Stimulated activated CD4-positive, alpha-beta T cell treated with anti-CD3 and anti-CD28 coated beads, Interleukin-1b, Interleukin-23, amount 100 ng/mL, for 24 hours (primary cell): ENCODE results near the gene ADGRB2.

Experiments
- DNase-seq, 4 experiments: peaks; one replicate each; pipeline ENCODE4 v3.0.0-alpha.2; 2020; ENCODE audit warnings: low read depth in 4 of 4, low spot score in 1 of 4

Gene ADGRB2

GRCh38 chr1:31704271-31705079 lies 59.7 kb downstream of the ADGRB2 start:
- no peak for DNase-seq

DNA sequence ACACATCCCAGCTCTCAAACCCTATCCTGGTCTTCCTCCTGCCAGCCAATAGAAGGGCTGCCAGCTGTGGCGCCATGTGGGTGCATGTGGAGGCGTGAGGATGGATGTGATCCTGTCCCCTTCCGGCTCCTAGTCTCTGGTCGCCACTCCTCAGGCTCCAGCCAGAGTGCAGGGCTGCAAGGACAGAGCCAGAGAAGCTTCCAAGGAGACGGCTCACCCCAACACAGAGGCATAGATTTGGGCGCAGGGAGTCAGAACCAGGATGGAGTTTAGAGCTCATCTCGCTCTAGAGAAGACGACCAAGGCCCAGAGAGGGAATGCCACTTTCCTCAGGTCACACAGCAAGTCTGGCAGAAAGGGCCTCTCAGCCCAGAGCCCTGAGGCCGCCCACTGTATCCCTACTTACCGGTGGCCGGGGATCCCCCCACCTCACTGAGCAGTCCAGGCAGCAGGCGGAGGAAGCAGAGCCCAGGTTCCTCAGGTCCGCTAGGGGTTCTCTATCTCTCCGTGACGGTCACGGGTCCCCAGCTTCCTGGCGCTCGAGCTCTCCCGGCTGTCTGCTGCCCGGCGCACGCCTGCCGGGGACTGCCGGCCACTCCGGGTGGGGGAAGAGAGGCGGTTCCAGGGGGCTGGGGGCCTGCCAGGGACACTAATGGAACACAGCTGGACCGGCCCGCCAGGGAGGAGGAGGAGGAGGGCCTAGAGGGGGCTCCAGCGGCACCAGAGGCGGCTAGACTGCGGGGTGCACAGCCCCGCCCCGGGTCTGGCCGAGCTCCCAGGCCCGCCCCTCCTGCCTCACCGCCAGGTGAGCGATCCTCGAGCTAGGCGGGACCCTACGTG lies 60.5 kb downstream of the ADGRB2 start, which contains the start of gene COL16A1:
TSS of gene COL16A1 (minus strand) at position 587 of the 840 bp plus-strand sequence. CDS start 1,824 bp downstream, outside the sequence.
- no peak for DNase-seq

- DNase-seq: no peak
Observed at GRCh38 chr1:31702836-31703404, 61.2 kb downstream of the ADGRB2 start.

GRCh38 chr1:31701091-31701736 lies 62.9 kb downstream of the ADGRB2 start:
- DNase-seq: no peak

- DNase-seq: no peak
Observed at GRCh38 chr1:31700468-31701090, 63.6 kb downstream of the ADGRB2 start.

DNA sequence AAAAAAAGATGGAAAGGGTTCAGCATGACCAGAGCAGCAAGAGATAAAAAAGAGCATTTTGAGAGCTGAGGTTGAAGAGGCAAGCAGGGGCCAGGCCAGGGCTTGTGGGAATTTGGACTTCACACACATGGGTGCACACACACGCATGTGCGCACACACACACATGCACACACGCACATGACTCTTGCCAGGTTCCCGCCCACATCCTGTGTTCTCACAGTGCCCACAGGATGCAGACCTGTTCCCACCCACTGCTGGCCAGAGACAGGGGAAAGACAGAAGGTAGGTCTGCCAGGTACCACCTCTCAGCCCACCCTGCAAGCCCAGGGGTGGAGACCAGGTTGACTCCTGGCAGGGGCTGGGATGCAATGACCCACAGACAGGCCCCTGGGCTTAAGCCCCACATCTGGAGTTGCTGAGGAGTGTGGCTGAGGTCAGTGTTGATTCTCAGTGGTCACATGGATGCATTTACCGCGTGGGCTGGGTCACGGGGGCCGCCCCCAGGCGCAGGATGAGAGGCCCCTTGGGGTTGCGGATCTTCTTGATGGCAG lies 64.7 kb downstream of the ADGRB2 start:
- DNase-seq: no peak

GRCh38 chr1:31697369-31697984 lies 66.7 kb downstream of the ADGRB2 start:
- DNase-seq: no peak

DNA sequence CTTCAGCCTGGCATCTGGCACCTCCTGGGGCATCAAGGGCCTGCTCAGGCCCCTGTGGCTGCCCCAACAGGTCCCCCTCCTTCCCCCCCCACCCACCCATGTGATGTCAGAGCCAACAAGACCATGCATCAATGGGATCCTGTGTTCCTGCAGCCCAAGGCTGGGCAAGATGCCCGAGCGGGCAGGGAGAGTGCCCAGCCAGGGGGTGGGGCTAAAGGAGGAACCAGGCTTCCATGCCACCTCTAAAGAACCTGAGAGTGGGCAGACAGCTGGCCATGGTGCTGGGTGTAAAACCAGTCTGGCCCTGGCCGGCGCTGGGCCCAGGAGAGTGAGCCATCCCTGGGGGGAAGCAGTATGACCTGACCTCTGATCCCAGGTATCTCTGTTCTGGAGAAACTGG lies 67.9 kb downstream of the ADGRB2 start:
- no peak for DNase-seq

DNA sequence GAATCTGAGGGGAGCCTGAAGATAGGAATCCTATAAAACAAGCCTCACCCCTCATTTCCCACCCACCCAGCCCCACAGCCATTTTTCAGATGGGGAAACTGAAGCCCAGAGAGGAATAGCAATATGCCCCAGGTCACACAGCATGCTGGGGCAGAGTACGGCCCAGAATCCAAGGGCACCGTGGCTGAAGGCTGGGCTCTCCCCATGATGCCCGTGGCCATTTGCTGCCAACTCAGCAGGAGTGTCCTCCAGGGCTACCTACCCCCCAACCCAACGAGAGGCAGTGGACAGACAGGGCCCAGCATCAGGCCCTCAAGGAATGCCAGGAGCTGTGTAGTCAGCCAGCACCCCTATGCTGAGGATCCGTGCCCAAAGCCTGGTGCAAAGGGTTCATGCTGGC lies 68.8 kb downstream of the ADGRB2 start:
- DNase-seq: no peak

DNA sequence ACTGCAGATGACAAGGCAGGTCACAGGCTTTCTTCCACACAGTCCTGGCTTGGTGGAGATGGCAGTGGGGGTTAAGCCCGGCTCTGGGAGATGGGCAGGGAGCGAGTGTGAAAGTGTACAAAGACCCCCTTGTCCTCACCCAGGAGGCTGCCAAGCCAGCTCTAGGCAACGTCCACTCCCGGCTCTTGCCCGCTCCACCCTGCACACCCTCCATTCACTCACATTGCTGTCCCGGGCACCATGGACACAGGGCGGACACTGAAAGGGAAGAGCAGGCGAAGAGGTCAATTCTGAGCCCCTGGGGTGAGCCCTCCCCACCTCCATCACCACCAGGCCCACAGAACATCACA lies 69.2 kb downstream of the ADGRB2 start:
- no peak for DNase-seq

DNA sequence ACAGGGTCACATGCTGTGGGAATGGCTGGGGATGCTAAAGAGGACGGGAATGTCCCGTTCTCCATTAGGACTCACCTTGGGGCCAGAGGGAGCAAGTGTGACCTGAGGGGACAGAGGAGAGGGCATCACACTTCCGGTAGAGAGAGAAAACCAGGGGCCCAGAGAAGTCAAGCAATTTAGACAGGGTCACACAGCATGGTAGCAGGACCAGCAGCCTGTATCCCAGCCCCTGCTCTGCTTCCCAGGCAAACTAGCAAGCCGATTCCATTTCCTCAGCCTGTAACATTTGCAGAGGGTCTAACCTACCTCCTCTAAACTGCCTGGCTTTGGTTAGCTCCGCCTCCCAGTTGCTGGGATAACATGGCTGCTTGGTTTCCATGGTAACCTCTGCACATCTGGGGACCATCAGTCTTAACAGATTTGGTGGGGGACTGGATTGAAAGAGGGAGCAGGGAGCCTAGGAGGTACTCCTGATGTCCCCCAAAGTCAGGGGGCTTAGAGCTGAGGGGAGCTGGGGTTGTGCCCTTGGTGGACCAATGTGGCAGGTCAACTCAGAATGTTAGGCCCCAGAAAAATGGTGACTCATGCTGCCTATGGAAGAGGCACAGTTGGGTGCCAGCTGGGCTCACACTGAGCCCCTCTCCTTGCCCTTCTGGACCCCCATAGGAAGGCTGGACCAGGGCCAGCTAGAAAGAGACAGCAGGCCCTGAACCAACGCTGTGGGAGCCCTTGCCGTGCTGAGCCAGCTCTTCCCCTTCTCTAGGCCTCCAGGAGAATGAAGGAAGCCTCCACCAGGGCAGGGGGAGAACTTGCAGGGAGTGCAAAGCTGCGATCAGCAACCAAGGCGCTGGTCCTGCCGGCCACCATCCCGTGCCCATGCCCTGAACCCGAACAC lies 69.8 kb downstream of the ADGRB2 start:
- no peak for DNase-seq

GRCh38 chr1:31693231-31693630 lies 70.9 kb downstream of the ADGRB2 start:
- DNase-seq: no peak

- DNase-seq: no peak
Observed at GRCh38 chr1:31691951-31692350, 72.2 kb downstream of the ADGRB2 start.

DNA sequence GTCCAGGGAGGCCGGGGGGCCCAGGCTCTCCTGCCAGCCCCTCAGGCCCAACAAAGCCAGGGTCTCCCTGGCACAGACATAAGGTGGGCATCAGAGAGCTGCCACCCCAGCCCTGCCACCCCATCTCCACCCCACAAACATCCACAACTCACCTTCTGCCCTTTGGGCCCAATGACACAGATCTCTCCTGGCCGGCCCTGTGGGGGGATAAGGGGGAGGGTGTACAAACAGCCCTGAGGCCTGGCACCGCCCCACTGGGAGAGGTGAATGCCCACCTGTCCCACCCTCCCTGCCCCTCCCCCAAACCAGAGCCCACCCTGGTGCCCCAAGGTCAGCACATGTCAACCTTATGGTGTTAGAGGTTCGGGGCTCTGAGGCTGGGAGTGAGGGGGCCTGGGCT lies 72.7 kb downstream of the ADGRB2 start:
- no peak for DNase-seq

- DNase-seq: no peak
Observed at GRCh38 chr1:31690921-31691320, 73.2 kb downstream of the ADGRB2 start.

DNA sequence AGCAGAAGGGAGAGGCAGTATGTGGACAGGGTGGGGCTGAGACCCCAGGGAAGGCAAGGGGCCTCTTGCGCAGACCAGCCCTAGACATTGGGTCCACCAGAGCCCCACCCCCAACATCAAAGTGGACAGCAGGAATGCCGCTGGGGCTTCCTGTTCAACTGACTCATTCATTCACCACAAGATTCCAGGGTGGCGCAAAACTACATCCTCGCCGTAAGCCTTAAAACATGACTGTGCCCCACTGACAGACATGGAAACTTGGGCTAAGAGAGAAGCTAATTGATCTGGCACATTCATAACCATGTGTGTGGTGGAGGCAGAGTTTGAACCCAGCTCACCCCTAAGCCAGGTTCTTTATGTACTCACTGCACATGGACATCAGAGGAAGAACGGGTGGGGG lies 74.3 kb downstream of the ADGRB2 start:
- DNase-seq: no peak

GRCh38 chr1:31689379-31689778 lies 74.8 kb downstream of the ADGRB2 start:
- no peak for DNase-seq

DNA sequence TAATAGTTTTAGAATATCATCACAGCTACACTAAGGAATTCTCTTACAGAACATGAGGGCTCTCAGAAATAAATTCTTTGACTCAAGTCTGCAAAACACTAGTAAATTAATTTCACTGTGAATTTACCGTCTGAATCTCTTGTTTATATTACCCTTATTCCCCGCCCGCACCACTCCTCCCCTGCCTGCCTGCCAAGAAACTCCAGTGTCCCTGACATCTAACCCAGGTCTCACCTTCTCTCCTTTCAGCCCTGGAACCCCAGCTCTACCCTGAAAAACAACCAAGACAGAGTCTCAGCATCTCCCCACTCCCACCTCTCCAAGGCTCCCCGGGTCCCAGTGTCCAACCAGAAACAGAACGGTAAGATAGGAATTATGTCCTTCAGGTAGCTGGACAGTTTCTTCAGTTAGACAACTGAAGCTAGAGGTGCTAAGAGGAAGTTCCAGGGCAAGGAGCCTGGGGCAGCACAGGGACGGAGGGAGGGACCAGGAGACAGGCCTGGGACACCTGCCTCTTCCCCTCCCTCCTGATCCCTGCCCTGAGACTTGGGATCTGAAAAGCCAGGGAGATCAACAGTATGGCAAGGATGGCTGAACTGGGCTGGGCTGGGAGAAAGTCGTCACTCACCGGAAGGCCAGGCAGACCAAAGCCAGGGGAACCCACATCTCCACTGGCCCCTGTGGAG lies 75.8 kb downstream of the ADGRB2 start:
- no peak for DNase-seq

DNA sequence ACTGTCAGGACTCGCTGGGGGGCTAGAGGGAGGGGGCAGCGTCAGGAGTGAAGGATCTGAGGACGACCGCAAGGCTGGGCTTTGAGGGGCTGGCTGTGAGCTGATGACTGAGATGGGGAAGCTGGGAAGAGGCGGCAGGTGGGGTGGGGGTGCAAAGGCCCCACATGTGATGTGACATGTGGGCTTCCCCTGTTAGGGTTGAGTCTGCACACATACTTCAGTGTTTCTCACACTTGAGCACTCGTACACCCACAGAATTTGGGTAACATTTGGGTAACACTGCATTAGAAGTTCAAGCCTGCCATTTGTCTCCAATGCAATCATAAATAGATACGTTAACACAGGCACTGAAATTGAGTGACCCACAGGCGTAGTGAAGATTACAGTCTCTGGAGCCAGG lies 76.5 kb downstream of the ADGRB2 start:
- DNase-seq: no peak
